ENCODE results near the gene FOXK2. TPM values are rescaled to one million over a fixed set of nuclear protein-coding genes. Genes with fewer than 3 reads are reported as not detected.

Gene FOXK2
- total RNA-seq, 4 donors from 2014 or later: 40.6 to 67.7 (median 61.1) TPM

DNA sequence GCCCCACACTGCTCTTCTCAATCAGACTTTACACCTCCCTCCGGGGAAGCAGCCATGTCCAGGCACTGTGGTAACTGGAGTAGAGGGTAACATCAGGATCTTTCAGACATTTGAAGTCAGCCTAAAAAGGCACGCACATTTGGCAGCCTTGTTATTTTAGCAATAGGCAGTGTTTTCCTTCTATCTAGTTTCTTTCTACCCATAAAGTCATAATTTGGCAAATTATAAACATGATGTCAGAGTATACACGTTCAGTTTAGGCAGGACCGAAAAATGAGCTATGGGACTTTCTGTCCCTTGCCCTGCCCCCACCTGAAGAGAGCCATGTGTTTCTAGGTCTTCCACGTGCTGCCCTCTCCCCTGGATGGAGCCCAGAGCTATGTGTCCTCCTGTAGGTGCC is 39.9 kb upstream of the FOXK2 start:
- TF ChIP-seq, protein P1, sequence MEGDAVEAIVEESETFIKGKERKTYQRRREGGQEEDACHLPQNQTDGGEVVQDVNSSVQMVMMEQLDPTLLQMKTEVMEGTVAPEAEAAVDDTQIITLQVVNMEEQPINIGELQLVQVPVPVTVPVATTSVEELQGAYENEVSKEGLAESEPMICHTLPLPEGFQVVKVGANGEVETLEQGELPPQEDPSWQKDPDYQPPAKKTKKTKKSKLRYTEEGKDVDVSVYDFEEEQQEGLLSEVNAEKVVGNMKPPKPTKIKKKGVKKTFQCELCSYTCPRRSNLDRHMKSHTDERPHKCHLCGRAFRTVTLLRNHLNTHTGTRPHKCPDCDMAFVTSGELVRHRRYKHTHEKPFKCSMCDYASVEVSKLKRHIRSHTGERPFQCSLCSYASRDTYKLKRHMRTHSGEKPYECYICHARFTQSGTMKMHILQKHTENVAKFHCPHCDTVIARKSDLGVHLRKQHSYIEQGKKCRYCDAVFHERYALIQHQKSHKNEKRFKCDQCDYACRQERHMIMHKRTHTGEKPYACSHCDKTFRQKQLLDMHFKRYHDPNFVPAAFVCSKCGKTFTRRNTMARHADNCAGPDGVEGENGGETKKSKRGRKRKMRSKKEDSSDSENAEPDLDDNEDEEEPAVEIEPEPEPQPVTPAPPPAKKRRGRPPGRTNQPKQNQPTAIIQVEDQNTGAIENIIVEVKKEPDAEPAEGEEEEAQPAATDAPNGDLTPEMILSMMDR (IDR thresholded peaks at IDR 0.05): no peak
- no peak for TF ChIP-seq POLR2A (IDR thresholded peaks at IDR 0.05)
- H3K9me3 ChIP-seq: no peaks in the 10 kb centered on the region
- no peak overlapping the region for H3K4me3 ChIP-seq
- H3K27ac ChIP-seq: no peak overlapping the region
- no peaks in the 10 kb centered on the region for H3K27me3 ChIP-seq
- H3K4me1 ChIP-seq: no peaks in the 10 kb centered on the region
- peaks cover 0 to 99% (median 6%) of the 10 kb centered on the region in 3 donors for H3K36me3 ChIP-seq
- DNase-seq: no peak

DNA sequence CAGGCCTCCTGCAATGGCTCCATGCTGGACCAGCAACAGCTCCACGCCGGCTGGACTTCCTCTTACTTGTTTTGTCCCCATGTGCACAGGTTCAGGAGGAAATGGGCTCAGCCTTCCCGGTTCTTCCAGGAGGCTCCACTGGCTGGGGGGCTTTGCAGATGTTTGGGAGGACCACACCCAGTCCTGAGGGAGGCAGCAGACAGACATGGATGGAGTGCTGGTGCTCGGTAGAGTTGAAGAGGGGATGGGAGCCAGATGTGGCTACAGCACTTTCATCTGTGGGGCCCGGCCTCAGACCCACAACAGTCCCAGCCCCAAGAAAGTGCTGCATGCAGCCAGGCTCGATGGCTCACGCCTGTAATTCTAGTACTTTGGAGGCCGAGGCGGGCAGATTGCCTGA is 39.2 kb upstream of the FOXK2 start:
- peaks cover 0 to 99% (median 6%) of the 10 kb centered on the region in 3 donors for H3K36me3 ChIP-seq

GRCh38 chr17:82483204-82483660 is 36.3 kb upstream of the FOXK2 start:
- TF ChIP-seq POLR2A (IDR thresholded peaks at IDR 0.05): no peak
- TF ChIP-seq, protein P1 (IDR thresholded peaks at IDR 0.05): no peak
- H3K36me3 ChIP-seq: peaks cover 0 to 100% (median 6%) of the 10 kb centered on the region in 3 donors
- H3K4me3 ChIP-seq: no peak overlapping the region
- no peaks in the 10 kb centered on the region for H3K9me3 ChIP-seq
- H3K27me3 ChIP-seq: no peaks in the 10 kb centered on the region
- no peak overlapping the region for H3K27ac ChIP-seq
- H3K4me1 ChIP-seq: no peaks in the 10 kb centered on the region
- no peak for DNase-seq

More for the DNA sequence above, 39.2 kb upstream of the FOXK2 start:
- no peak for DNase-seq
- H3K27ac ChIP-seq: no peak overlapping the region
- no peak overlapping the region for H3K4me3 ChIP-seq
- H3K9me3 ChIP-seq: no peaks in the 10 kb centered on the region
- TF ChIP-seq, protein P1 (IDR thresholded peaks at IDR 0.05): no peak
- no peak for TF ChIP-seq POLR2A (IDR thresholded peaks at IDR 0.05)
- no peaks in the 10 kb centered on the region for H3K27me3 ChIP-seq
- no peaks in the 10 kb centered on the region for H3K4me1 ChIP-seq

DNA sequence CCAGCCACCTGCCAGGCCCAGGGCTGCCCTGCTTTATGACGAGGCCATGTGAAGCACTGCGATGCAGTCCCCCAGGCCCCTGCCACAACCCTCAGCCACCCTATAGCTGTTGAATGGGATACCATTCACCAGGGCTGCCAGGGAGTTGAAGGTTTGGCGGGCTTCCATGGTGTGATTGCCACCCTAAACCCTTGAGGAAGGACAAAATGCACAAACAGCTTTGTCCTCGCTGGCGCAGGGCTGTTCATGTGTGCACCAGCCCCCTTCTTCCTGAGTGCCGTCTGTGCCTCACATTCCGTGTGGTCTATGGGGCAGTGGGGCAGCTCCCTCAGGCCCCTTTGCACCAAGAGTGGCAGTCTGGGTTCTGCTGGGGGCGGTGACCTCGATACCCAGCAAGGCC is 35.7 kb upstream of the FOXK2 start:
- no peaks in the 10 kb centered on the region for H3K9me3 ChIP-seq
- peaks cover 0 to 100% (median 6%) of the 10 kb centered on the region in 3 donors for H3K36me3 ChIP-seq
- no peak for DNase-seq
- no peak overlapping the region for H3K4me3 ChIP-seq
- no peaks in the 10 kb centered on the region for H3K4me1 ChIP-seq
- H3K27me3 ChIP-seq: no peaks in the 10 kb centered on the region
- no peak overlapping the region for H3K27ac ChIP-seq
- TF ChIP-seq POLR2A (IDR thresholded peaks at IDR 0.05): no peak
- TF ChIP-seq, protein P1 (IDR thresholded peaks at IDR 0.05): no peak

- Histone ChIP-seq H3K27me3 (no peaks in the 10 kb centered on the region), H3K4me1 (no peaks in the 10 kb centered on the region), H3K36me3 (peaks cover 0 to 79% (median 3%) of the 10 kb centered on the region in 3 donors), H3K27ac (no peak overlapping the region), H3K9me3 (no peaks in the 10 kb centered on the region), H3K4me3 (no peak overlapping the region)
- DNase-seq: no peak
- TF ChIP-seq POLR2A (IDR thresholded peaks at IDR 0.05): no peak
- TF ChIP-seq, protein P1 (IDR thresholded peaks at IDR 0.05): no peak
Measured at GRCh38 chr17:82486231-82487094, 33.1 kb upstream of the FOXK2 start.
